ENCODE results near the gene YPEL1. TPM values are rescaled to one million over a fixed set of nuclear protein-coding genes. Genes with fewer than 3 reads are reported as not detected.

Gene YPEL1
- total and polyA plus RNA-seq, 10 of the 15 experiments (the other 5 are each of a cell fraction or from before 2014, with no cell fraction given) = 0.13 to 5.0 (median 1.6) TPM

DNA sequence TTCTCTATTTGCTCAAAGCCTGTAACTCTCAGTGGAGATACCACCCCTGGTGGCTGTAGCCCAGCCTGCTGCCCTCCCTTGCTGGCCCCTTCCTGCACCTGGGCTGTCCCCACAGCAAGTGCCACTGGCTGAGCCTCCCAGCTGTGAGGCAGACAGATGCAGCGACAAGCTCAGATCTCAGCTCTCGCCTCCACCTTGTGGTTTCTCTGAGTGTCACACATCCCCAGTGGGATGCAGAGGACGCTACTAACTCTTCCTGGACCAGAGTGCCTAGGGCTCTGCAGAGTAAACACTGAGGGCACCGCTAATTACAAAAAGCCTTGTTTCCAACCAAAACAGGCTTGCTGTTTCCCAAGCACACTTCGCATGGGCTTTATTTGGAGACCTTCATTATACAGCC is 8.9 kb downstream of the YPEL1 start:
- 20% methylated on average over 5 of the region's 5 CpGs for WGBS (ENCODE audit: insufficient coverage, insufficient replicate concordance, low lambda C conversion rate, missing lambda C conversion rate)
- no peaks in the 10 kb centered on the region for H4K20me1 ChIP-seq (ENCODE audit: control insufficient read depth, insufficient read depth)

More for the DNA sequence above, 8.9 kb downstream of the YPEL1 start:
- Histone ChIP-seq H3K79me2 (ENCODE audit: control insufficient read depth, insufficient read depth, low read length) (no peaks in the 10 kb centered on the region), H3K27ac (ENCODE audit: control insufficient read depth, insufficient read depth) (no peak overlapping the region), H3K4me3 (no peak overlapping the region), H3K27me3 (replicated peaks in 1 of 2; ENCODE audit: control insufficient read depth in 2 of 2, insufficient read depth in 2 of 2, low read length in 1 of 2) (no peaks in the 10 kb centered on the region), H3K4me2 (ENCODE audit: control insufficient read depth, insufficient read depth) (no peak overlapping the region), H3K9ac (ENCODE audit: control insufficient read depth, insufficient read depth, low read length) (no peak overlapping the region), H3K36me3 (ENCODE audit: control insufficient read depth in 2 of 2, insufficient read depth in 2 of 2, low read length in 1 of 2) (no peaks in the 10 kb centered on the region), H2AFZ (ENCODE audit: control insufficient read depth, low read depth, low read length) (no peak overlapping the region), H3K9me3 (replicated peaks; ENCODE audit: control insufficient read depth, insufficient read depth, low read length) (no peaks in the 10 kb centered on the region), H3K4me1 (ENCODE audit: control insufficient read depth, insufficient read depth, low read length) (no peaks in the 10 kb centered on the region; the same call in 1 of the 2 replicates)
- no peak for DNase-seq (ENCODE audit: low read depth, low spot score)
- SMC1A ChIA-PET (ENCODE audit: uncharacterized antibody, unreplicated experiment) = interaction anchor here (1.0 to 1.5 kb wide), 2 partner anchors 8 to 80 kb away, joined by 4 read pairs; no protein-coding TSS in a partner anchor
- POLR2A ChIA-PET = no interaction called here
- TF ChIP-seq KDM1A (IDR thresholded peaks at IDR 0.05; ENCODE audit: borderline replicate concordance) (no peak), RUNX3 (IDR thresholded peaks at IDR 0.05; ENCODE audit: low read length) (peak; percentile 56), TCF12 (IDR thresholded peaks at IDR 0.05; ENCODE audit: low read depth, low read length) (0 out of 2 replicates have a peak, but pooled peaks have one; percentile 41), SMC3 (IDR thresholded peaks at IDR 0.05; ENCODE audit: borderline replicate concordance, low read length) (peak; percentile 31; the same call in 1 of the 2 replicates), MXI1 (IDR thresholded peaks at IDR 0.05; ENCODE audit: low read depth, low read length) (no peak), RAD21 (IDR thresholded peaks at IDR 0.05; ENCODE audit: insufficient read depth, low read depth, low read length) (peak; percentile 63)
- TF ChIP-seq, protein P1, sequence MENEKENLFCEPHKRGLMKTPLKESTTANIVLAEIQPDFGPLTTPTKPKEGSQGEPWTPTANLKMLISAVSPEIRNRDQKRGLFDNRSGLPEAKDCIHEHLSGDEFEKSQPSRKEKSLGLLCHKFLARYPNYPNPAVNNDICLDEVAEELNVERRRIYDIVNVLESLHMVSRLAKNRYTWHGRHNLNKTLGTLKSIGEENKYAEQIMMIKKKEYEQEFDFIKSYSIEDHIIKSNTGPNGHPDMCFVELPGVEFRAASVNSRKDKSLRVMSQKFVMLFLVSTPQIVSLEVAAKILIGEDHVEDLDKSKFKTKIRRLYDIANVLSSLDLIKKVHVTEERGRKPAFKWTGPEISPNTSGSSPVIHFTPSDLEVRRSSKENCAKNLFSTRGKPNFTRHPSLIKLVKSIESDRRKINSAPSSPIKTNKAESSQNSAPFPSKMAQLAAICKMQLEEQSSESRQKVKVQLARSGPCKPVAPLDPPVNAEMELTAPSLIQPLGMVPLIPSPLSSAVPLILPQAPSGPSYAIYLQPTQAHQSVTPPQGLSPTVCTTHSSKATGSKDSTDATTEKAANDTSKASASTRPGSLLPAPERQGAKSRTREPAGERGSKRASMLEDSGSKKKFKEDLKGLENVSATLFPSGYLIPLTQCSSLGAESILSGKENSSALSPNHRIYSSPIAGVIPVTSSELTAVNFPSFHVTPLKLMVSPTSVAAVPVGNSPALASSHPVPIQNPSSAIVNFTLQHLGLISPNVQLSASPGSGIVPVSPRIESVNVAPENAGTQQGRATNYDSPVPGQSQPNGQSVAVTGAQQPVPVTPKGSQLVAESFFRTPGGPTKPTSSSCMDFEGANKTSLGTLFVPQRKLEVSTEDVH (IDR thresholded peaks at IDR 0.05; ENCODE audit: low read depth, partially characterized antibody) = no peak
- TF ChIP-seq, protein P2, sequence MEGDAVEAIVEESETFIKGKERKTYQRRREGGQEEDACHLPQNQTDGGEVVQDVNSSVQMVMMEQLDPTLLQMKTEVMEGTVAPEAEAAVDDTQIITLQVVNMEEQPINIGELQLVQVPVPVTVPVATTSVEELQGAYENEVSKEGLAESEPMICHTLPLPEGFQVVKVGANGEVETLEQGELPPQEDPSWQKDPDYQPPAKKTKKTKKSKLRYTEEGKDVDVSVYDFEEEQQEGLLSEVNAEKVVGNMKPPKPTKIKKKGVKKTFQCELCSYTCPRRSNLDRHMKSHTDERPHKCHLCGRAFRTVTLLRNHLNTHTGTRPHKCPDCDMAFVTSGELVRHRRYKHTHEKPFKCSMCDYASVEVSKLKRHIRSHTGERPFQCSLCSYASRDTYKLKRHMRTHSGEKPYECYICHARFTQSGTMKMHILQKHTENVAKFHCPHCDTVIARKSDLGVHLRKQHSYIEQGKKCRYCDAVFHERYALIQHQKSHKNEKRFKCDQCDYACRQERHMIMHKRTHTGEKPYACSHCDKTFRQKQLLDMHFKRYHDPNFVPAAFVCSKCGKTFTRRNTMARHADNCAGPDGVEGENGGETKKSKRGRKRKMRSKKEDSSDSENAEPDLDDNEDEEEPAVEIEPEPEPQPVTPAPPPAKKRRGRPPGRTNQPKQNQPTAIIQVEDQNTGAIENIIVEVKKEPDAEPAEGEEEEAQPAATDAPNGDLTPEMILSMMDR (IDR thresholded peaks at IDR 0.05 in 2 of 3, conservative IDR thresholded peaks at IDR 0.05 in 1 of 3; ENCODE audit: control insufficient read depth in 2 of 3, extremely low read depth in 1 of 3, insufficient read depth in 1 of 3, low read depth in 3 of 3, low read length in 3 of 3) = peak; percentile 46 to 57 (median 57); a peak in 5 of 6 replicates
- in situ Hi-C loops (cut with MboI) (no loop called here), intact Hi-C loops (cut with micrococcal nuclease; ENCODE audit: unreplicated experiment) (no loop called here)
- RAD21 ChIA-PET (ENCODE audit: unreplicated experiment) = interaction anchor here (1.0 to 1.4 kb wide), 3 partner anchors 13 to 40 kb away, joined by 3 to 4 read pairs (median 4); no protein-coding TSS in a partner anchor
- ATAC-seq = peak; percentile 97
- CTCF ChIA-PET = interaction anchor here (0.6 to 1.8 kb wide), 7 partner anchors 9 to 62 kb away, joined by 3 to 8 read pairs (median 4); no protein-coding TSS in a partner anchor
- FAIRE-seq = peak; percentile 72
- BruUV-seq (replicated peaks) = no TSS peak

Measured in GM12878 (cell line).